T-cell (primary cell): ENCODE measurements around the gene FLVCR2. TPM values are rescaled to one million over a fixed set of nuclear protein-coding genes. Genes with fewer than 3 reads are reported as not detected.
A peak's percentile ranks its signal among the peaks of the same experiment; 100 is the strongest.
"Not testable (repeated sequence)": the region's sequence is repeated elsewhere in the genome, so short reads cannot be mapped to it uniquely, and the experiment has no call there.

ENCODE experiments used
- ATAC-seq, 4 experiments: fragments of 200-7000 bp in 3 of 4; fragments of 150-1000 bp in 1 of 4; cut with Tn5 transposase; replicated peaks in 1 of 4; 1 replicate in 3 of 4; 2 replicates in 1 of 4; pipeline ENCODE4 v1.10.0; 2021; ENCODE audit warnings: moderate library complexity in 3 of 4, mild to moderate bottlenecking in 2 of 4, moderate number of reproducible peaks in 1 of 4
- CTCF ChIA-PET, 2 donors: fragments of 300-600 bp; sonication (Branson Sonifier 250); formaldehyde crosslinking; loops; one replicate each; lab custom pipeline; 2022; ENCODE audit warnings: antibody characterized with exemption in 2 of 2; lab: Charles Lee
- POLR2A ChIA-PET, 2 donors: fragments of 300-600 bp; sonication (Branson Sonifier 250); formaldehyde crosslinking; loops; one replicate each; lab custom pipeline; 2022; ENCODE audit warnings: antibody characterized with exemption in 2 of 2; lab: Charles Lee
- DNase-seq, 35 experiments: peaks; one replicate each; pipeline versions ENCODE4 v3.0.0 to v3.0.0-alpha.2; 2013 to 2023
- H3K27ac ChIP-seq: one replicate; pipeline ENCODE4 v1.5.1; 2013; ENCODE audit warnings: low read length
- H3K27me3 ChIP-seq, 2 experiments: replicated peaks in 1 of 2; 1 replicate in 1 of 2; 2 replicates in 1 of 2; pipeline versions ENCODE4 v1.6.1 to v1.7.0; 2013; ENCODE audit warnings: low read length in 1 of 2, mixed read lengths in 1 of 2; ENCODE audit not compliant: control insufficient read depth in 2 of 2, insufficient read depth in 2 of 2; ENCODE audit errors: extremely low read depth in 1 of 2
- H3K36me3 ChIP-seq, 2 donors: 1 replicate in 1 of 2; 2 replicates in 1 of 2; pipeline versions ENCODE4 v1.6.1 to v1.7.0; 2013; ENCODE audit warnings: low read length in 1 of 2; ENCODE audit not compliant: control insufficient read depth in 2 of 2, insufficient read depth in 1 of 2; ENCODE audit errors: extremely low read depth in 1 of 2
- H3K4me1 ChIP-seq, 2 experiments: 1 replicate in 1 of 2; 2 replicates in 1 of 2; pipeline versions ENCODE4 v1.6.1 to v1.7.0; 2013; ENCODE audit warnings: low read length in 2 of 2, mixed read lengths in 1 of 2; ENCODE audit not compliant: insufficient read depth in 2 of 2, control insufficient read depth in 1 of 2; ENCODE audit errors: extremely low read depth in 1 of 2
- H3K4me3 ChIP-seq, 2 donors: 1 replicate in 1 of 2; 2 replicates in 1 of 2; pipeline versions ENCODE4 v1.5.1 to v1.7.0; 2013; ENCODE audit warnings: mild to moderate bottlenecking in 2 of 2, low read length in 1 of 2, moderate library complexity in 1 of 2; ENCODE audit not compliant: control insufficient read depth in 1 of 2; ENCODE audit errors: extremely low read depth in 1 of 2
- H3K9me3 ChIP-seq: 2 replicates; pipeline ENCODE4 v1.7.0; 2013
- H3K27ac Mint-ChIP-seq, 2 donors: one replicate each; pipeline ENCODE4 v1.8.0; 2020 to 2021; ENCODE audit warnings: mild to moderate bottlenecking in 2 of 2, mixed read lengths in 2 of 2
- H3K27me3 Mint-ChIP-seq, 2 donors: one replicate each; pipeline ENCODE4 v1.8.0; 2021 to 2022; ENCODE audit warnings: mixed read lengths in 2 of 2
- H3K36me3 Mint-ChIP-seq: one replicate; pipeline ENCODE4 v1.8.0; 2021; ENCODE audit warnings: mixed read lengths
- H3K4me1 Mint-ChIP-seq, 3 donors: one replicate each; pipeline ENCODE4 v1.8.0; 2020 to 2022; ENCODE audit warnings: mixed read lengths in 3 of 3, mild to moderate bottlenecking in 1 of 3
- H3K4me3 Mint-ChIP-seq, 3 donors: one replicate each; pipeline ENCODE4 v1.8.0; 2020 to 2022; ENCODE audit warnings: mild to moderate bottlenecking in 3 of 3, mixed read lengths in 3 of 3, moderate library complexity in 3 of 3
- H3K9me3 Mint-ChIP-seq, 3 donors: one replicate each; pipeline ENCODE4 v1.8.0; 2020 to 2022; ENCODE audit warnings: mixed read lengths in 3 of 3
- WGBS: methylation state at CpG from one replicate; pipeline ENCODE4 v1.1.5; 2013; ENCODE audit warnings: missing lambda C conversion rate; ENCODE audit not compliant: insufficient coverage; 5-methylcytosine and 5-hydroxymethylcytosine counted together
- total RNA-seq, 35 experiments: library from RNA in 6 of 35; stranded (reverse) in 6 of 35; fragments of 120-200 nt in 1 of 35; gene quantifications; one replicate each; pipeline versions ENCODE4 v1.2.1 to v1.2.4 and lab custom pipeline; 2013 to 2026

The FLVCR2 gene
- total RNA-seq, 5 donors from 2014 or later (not counting 1 experiment from before 2014, with no cell fraction given) = 1.1 to 7.1 (median 3.1) TPM

DNA sequence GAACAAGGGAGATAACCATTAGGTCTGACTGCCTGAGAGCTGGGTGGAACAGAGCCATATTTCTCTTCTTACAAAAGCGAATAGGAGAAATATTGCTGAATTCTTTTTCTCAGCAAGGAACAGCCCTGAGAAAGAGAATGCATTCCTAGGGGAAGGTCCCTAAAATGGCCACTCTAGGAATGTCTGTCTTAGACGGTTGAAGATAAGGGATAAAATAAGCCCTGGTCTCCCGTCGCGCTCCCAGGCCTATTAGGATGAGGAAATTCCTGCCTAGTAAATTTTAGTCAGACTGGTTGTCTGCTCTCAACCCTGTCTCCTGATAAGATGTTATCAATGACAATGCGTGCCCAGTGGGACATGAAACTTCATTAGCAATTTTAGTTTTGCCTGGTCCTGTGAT lies 116.6 kb downstream of the FLVCR2 start:
- 96% methylated on average over 4 of the region's 6 CpGs for WGBS
- H3K4me1 Mint-ChIP-seq, CTCF ChIA-PET, H3K27me3 ChIP-seq, H3K27ac Mint-ChIP-seq, H3K27ac ChIP-seq, POLR2A ChIA-PET, ATAC-seq, H3K9me3 ChIP-seq, H3K4me3 ChIP-seq, H3K27me3 Mint-ChIP-seq, DNase-seq, H3K4me3 Mint-ChIP-seq, H3K4me1 ChIP-seq: not testable (repeated sequence)
- Mint-ChIP-seq H3K36me3 (peaks cover 80% of the 10 kb centered on the region), H3K9me3 (peaks cover 0 to 12% (median 6%) of the 10 kb centered on the region in 3 donors)
- peaks cover 9 to 24% of the 10 kb centered on the region in 2 donors for H3K36me3 ChIP-seq

DNA sequence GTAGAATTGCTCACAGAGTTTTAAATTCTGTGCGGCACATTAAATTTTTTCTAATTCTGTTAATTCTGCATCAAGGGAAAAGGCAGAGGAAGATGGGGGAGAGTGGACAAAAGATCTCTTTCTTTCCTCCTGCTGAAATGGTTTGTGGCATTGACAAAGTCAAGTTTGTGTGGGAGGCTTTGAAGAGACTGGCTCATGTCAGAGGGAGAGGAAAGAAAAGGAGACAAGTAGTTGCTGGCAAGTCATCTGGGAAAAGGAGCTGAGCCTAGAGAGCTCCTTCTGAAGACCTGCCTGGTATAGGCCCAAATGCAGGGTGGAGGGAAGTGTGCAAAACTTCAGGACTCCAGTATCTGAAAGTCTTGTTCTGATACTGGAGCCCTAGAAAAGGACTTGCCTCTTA lies 119.0 kb downstream of the FLVCR2 start:
- CTCF ChIA-PET = no interaction called here
- Mint-ChIP-seq H3K27ac (peak overlapping the region in 1 of 2 donors; percentile 44), H3K9me3 (peaks cover 0 to 12% (median 6%) of the 10 kb centered on the region in 3 donors), H3K36me3 (peaks cover 81% of the 10 kb centered on the region), H3K27me3 (no peaks in the 10 kb centered on the region), H3K4me3 (no peak overlapping the region), H3K4me1 (no peaks in the 10 kb centered on the region)
- H3K4me3 ChIP-seq = no peak overlapping the region
- DNase-seq (no peak), ATAC-seq (no peak)
- POLR2A ChIA-PET = no interaction called here
- peaks cover 0 to 22% of the 10 kb centered on the region in 2 donors for H3K36me3 ChIP-seq
- no peaks in the 10 kb centered on the region for H3K4me1 ChIP-seq
- no peaks in the 10 kb centered on the region for H3K9me3 ChIP-seq
- no peak overlapping the region for H3K27ac ChIP-seq
- H3K27me3 ChIP-seq = no peaks in the 10 kb centered on the region
- WGBS = no CpG with 5 or more reads among the region's 1 CpG

Other genes starting within 250 kb of the FLVCR2 start
- gene JDP2, start 150.6 kb upstream of the FLVCR2 start, total RNA-seq = under 1 TPM; 0.45 to 0.93 (median 0.76) TPM
- gene BATF, start 56.2 kb upstream of the FLVCR2 start, total RNA-seq = 10 to 100 TPM; 12.0 to 22.4 (median 19.2) TPM
- 10 to 100 TPM in 4 of 5 donors, 1 to 10 TPM in 1; 9.8 to 14.4 (median 12.3) TPM for gene ERG28, start 82.3 kb downstream of the FLVCR2 start, total RNA-seq
- 10 to 100 TPM; 15.4 to 36.2 (median 22.2) TPM for gene TTLL5, start 82.6 kb downstream of the FLVCR2 start, total RNA-seq